Nephron progenitor cell (in vitro differentiated cells): ENCODE data around the gene PRR23E.
A peak's percentile ranks its signal among the peaks of the same experiment; 100 is the strongest.

Source experiments
- DNase-seq: peaks from one replicate; pipeline ENCODE4 v3.0.0; 2021
- H3K27ac Mint-ChIP-seq: 2 replicates; pipeline ENCODE4 v1.8.0; 2021; ENCODE audit warnings: mild to moderate bottlenecking, moderate library complexity, mixed read lengths
- H3K27me3 Mint-ChIP-seq: 2 replicates; pipeline ENCODE4 v1.8.0; 2021; ENCODE audit warnings: mild to moderate bottlenecking, low read depth, mixed read lengths; ENCODE audit not compliant: poor library complexity
- H3K36me3 Mint-ChIP-seq: 2 replicates; pipeline ENCODE4 v1.8.0; 2021; ENCODE audit warnings: low read depth, mixed read lengths
- H3K4me1 Mint-ChIP-seq: 2 replicates; pipeline ENCODE4 v1.8.0; 2021; ENCODE audit warnings: mixed read lengths
- H3K4me3 Mint-ChIP-seq: 2 replicates; pipeline ENCODE4 v1.8.0; 2021; ENCODE audit warnings: mild to moderate bottlenecking, moderate library complexity, mixed read lengths
- H3K9me3 Mint-ChIP-seq: 2 replicates; pipeline ENCODE4 v1.8.0; 2021; ENCODE audit warnings: mild to moderate bottlenecking, moderate library complexity, mixed read lengths
- CTCF ChIP-seq: fragments of 200-600 bp; sonication (generic); IDR thresholded peaks from 2 replicates; pipeline ENCODE4 v1.5.0; 2021; ENCODE audit warnings: antibody characterized with exemption

PRR23E gene

DNA sequence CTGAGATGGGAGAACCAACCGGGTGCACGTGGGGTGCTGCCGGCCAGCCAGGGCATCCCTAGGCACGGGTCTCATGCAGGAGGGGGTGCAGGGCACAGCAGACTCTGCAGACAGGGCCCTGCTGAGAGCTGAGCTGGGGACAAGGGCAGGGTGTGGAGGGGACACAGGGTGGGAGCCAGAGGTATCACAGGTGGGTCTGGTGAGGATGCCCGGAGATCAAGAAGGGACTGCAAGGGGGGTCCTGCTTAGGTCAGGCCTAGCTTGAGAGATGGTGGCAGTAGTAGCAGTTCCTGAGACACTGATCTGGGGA is 39.5 kb upstream of the PRR23E start:
- Mint-ChIP-seq H3K27ac (no peak overlapping the region), H3K4me1 (peaks cover 6% of the 10 kb centered on the region), H3K36me3 (no peaks in the 10 kb centered on the region), H3K4me3 (no peak overlapping the region), H3K9me3 (no peaks in the 10 kb centered on the region), H3K27me3 (no peaks in the 10 kb centered on the region)
- no peak for DNase-seq
- no peak for TF ChIP-seq CTCF

GRCh38 chr3:127156338-127157050 is 36.4 kb upstream of the PRR23E start:
- no peak for DNase-seq
- Mint-ChIP-seq H3K4me1 (peaks cover 6% of the 10 kb centered on the region), H3K4me3 (no peak overlapping the region), H3K27me3 (peaks cover 10% of the 10 kb centered on the region), H3K9me3 (no peaks in the 10 kb centered on the region), H3K36me3 (no peaks in the 10 kb centered on the region), H3K27ac (peak overlapping the region; percentile 23)
- TF ChIP-seq CTCF, result no peak

- no peak for TF ChIP-seq CTCF
- H3K27ac Mint-ChIP-seq, result no peak overlapping the region
- DNase-seq, result no peak
- no peaks in the 10 kb centered on the region for H3K36me3 Mint-ChIP-seq
- peaks cover 6% of the 10 kb centered on the region for H3K4me1 Mint-ChIP-seq
- H3K9me3 Mint-ChIP-seq, result no peaks in the 10 kb centered on the region
- no peak overlapping the region for H3K4me3 Mint-ChIP-seq
- H3K27me3 Mint-ChIP-seq, result peaks cover 10% of the 10 kb centered on the region
Measured at GRCh38 chr3:127157171-127157828, 35.6 kb upstream of the PRR23E start.

DNA sequence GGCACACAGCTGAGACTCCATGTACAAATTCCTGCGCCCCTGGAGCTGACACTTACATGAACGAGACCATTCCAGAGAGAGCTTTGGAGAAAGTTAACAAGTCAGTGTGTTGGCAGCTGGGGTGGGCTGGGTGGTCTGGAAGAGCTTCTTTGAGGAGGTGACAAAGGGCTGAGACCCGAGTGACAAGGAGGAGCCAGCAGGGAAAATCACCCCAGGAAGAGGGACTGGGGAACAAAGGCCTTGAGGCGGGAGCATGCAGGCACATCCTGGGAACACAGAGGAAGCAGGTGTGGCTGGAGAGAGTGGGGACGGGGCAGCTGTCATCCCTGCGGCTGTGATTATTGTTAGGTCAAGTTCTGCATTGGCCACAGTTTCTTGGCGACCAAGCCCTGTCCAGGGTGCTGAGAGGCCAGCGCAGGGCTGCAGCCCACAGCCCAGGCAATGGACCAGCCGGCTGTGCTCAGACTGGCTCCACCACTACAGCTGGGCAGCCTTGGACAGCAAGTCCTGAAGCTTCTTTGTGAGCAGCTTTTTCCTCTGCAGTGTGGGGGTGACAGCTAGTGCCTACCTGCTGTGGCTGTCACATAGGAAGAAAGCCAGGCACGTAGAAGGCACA is 34.2 kb upstream of the PRR23E start:
- Mint-ChIP-seq H3K4me1 (peaks cover 6% of the 10 kb centered on the region), H3K27ac (no peak overlapping the region), H3K36me3 (no peaks in the 10 kb centered on the region), H3K9me3 (no peaks in the 10 kb centered on the region), H3K27me3 (peaks cover 14% of the 10 kb centered on the region), H3K4me3 (no peak overlapping the region)
- TF ChIP-seq CTCF, result no peak
- DNase-seq, result peak; percentile 89

- Mint-ChIP-seq H3K36me3 (no peaks in the 10 kb centered on the region), H3K9me3 (no peaks in the 10 kb centered on the region), H3K27me3 (peaks cover 18% of the 10 kb centered on the region), H3K27ac (no peak overlapping the region), H3K4me3 (no peak overlapping the region), H3K4me1 (peaks cover 6% of the 10 kb centered on the region)
- no peak for TF ChIP-seq CTCF
- no peak for DNase-seq
Measured at GRCh38 chr3:127159543-127159942, 33.4 kb upstream of the PRR23E start.
